SU-DHL-6 (cell line): ENCODE results near the gene RAB40C.

ENCODE experiments used
- EZH2phosphoT487 ChIP-seq: fragments of 200-600 bp; sonication (generic), shearing (Covaris generic); conservative IDR thresholded peaks from 2 replicates; pipeline ENCODE4 v1.6.1; 2018; ENCODE audit warnings: mild to moderate bottlenecking, antibody characterized with exemption, low read length, moderate library complexity, mixed read lengths
- TF ChIP-seq, protein P1 (sequence below): fragments of 200-600 bp; sonication (generic); IDR thresholded peaks from one replicate; pipeline ENCODE4 v1.5.1; 2017; ENCODE audit warnings: antibody characterized with exemption, mild to moderate bottlenecking, low read length, moderate library complexity; ENCODE audit not compliant: insufficient read depth, poor library complexity, severe bottlenecking

DNA sequence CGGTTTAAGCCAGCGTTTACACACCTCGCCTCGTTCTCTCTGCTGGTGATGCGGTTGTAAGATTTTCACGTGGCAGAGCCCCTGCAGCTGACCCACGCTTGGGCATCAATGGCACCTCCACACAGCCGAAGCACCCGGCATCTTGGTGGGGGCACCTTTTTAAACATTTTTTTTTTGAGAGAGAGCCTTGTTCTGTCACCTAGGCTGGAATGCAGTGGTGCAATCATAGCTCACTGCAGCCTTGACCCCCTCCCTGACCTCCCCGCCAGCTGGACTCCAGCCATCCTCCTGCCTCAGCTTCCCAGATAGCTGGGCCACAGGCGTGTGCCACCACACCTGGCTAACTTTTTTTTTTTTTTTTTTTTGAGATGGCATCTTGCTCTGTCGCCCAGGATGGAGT is 64.2 kb downstream of the RAB40C start:
- no peak for TF ChIP-seq EZH2phosphoT487
- TF ChIP-seq, protein P1, sequence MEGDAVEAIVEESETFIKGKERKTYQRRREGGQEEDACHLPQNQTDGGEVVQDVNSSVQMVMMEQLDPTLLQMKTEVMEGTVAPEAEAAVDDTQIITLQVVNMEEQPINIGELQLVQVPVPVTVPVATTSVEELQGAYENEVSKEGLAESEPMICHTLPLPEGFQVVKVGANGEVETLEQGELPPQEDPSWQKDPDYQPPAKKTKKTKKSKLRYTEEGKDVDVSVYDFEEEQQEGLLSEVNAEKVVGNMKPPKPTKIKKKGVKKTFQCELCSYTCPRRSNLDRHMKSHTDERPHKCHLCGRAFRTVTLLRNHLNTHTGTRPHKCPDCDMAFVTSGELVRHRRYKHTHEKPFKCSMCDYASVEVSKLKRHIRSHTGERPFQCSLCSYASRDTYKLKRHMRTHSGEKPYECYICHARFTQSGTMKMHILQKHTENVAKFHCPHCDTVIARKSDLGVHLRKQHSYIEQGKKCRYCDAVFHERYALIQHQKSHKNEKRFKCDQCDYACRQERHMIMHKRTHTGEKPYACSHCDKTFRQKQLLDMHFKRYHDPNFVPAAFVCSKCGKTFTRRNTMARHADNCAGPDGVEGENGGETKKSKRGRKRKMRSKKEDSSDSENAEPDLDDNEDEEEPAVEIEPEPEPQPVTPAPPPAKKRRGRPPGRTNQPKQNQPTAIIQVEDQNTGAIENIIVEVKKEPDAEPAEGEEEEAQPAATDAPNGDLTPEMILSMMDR: no peak
